GM12878 (cell line): ENCODE measurements around the gene DGKI. TPM values are rescaled to one million over a fixed set of nuclear protein-coding genes. Genes with fewer than 3 reads are reported as not detected.

Experiments used
- ATAC-seq: fragments of 200-7000 bp; cut with Tn5 transposase; 3 replicates; pipeline ENCODE4 v1.9.1; 2020; ENCODE audit warnings: mild to moderate bottlenecking, moderate library complexity
- BruUV-seq: library from RNA; stranded (reverse); fragments of 400-500 nt; replicated peaks from 2 replicates; lab custom pipeline; 2021; lab: Mats Ljungman, UMichigan
- CTCF ChIA-PET: fragments of 300-600 bp; sonication (Branson Sonifier 250); formaldehyde crosslinking; extraction: SDS; loops from one replicate; lab custom pipeline; 2021; ENCODE audit warnings: inconsistent platforms; lab: Yijun Ruan, JAX
- POLR2A ChIA-PET: fragments of 350-600 bp; formaldehyde crosslinking; extraction: SDS; loops from one replicate; lab custom pipeline; 2021; ENCODE audit warnings: inconsistent platforms; lab: Charles Lee
- RAD21 ChIA-PET: fragments of 300-600 bp; sonication (Branson Sonifier 250); formaldehyde crosslinking; loops from one replicate; lab custom pipeline; 2023; ENCODE audit warnings: antibody characterized with exemption; ENCODE audit not compliant: unreplicated experiment; lab: Charles Lee
- SMC1A ChIA-PET: fragments of 300-600 bp; sonication (Branson Sonifier 250); formaldehyde crosslinking; loops from one replicate; lab custom pipeline; 2023; ENCODE audit not compliant: unreplicated experiment, uncharacterized antibody; lab: Charles Lee
- DNase-seq: peaks from one replicate; pipeline ENCODE4 v3.0.0-alpha.2; 2011; ENCODE audit warnings: low read depth, low spot score
- FAIRE-seq: peaks from 3 replicates; lab custom pipeline; 2011; peaks lifted over from hg19 to GRCh38; lab: Jason Lieb, UNC
- H2AFZ ChIP-seq: 2 replicates; pipeline ENCODE4 v1.6.0; 2011; ENCODE audit warnings: low read depth, low read length, control low read depth; ENCODE audit not compliant: control insufficient read depth
- H3K27ac ChIP-seq: 2 replicates; pipeline ENCODE4 v1.5.1; 2011; ENCODE audit warnings: control low read depth; ENCODE audit not compliant: control insufficient read depth, insufficient read depth
- H3K27me3 ChIP-seq, 2 experiments: replicated peaks in 1 of 2; 2 replicates each; pipeline versions ENCODE4 v1.6.0 to v1.6.1; 2011; ENCODE audit warnings: low read length in 1 of 2; ENCODE audit not compliant: control insufficient read depth in 2 of 2, insufficient read depth in 2 of 2
- H3K36me3 ChIP-seq, 2 experiments: 2 replicates each; pipeline ENCODE4 v1.5.1; 2011; ENCODE audit warnings: low read length in 1 of 2; ENCODE audit not compliant: control insufficient read depth in 2 of 2, insufficient read depth in 2 of 2
- H3K4me1 ChIP-seq: 2 replicates; pipeline ENCODE4 v1.6.1; 2011; ENCODE audit warnings: mild to moderate bottlenecking, low read length, moderate library complexity, mixed read lengths; ENCODE audit not compliant: control insufficient read depth, insufficient read depth
- H3K4me2 ChIP-seq: 2 replicates; pipeline ENCODE4 v1.6.0; 2011; ENCODE audit warnings: control low read depth; ENCODE audit not compliant: control insufficient read depth, insufficient read depth
- H3K4me3 ChIP-seq: fragments of 200-600 bp; sonication (generic); 2 replicates; pipeline ENCODE4 v1.5.1; 2016
- H3K79me2 ChIP-seq: 2 replicates; pipeline ENCODE4 v1.6.0; 2011; ENCODE audit warnings: low read length; ENCODE audit not compliant: control insufficient read depth, insufficient read depth
- H3K9ac ChIP-seq: 2 replicates; pipeline ENCODE4 v1.8.0; 2011; ENCODE audit warnings: low read length, control low read depth, mixed read lengths; ENCODE audit not compliant: control insufficient read depth, insufficient read depth
- H3K9me3 ChIP-seq: replicated peaks from 3 replicates; pipeline ENCODE4 v1.5.1; 2011; ENCODE audit warnings: mild to moderate bottlenecking, low read length; ENCODE audit not compliant: control insufficient read depth, insufficient read depth
- H4K20me1 ChIP-seq: 2 replicates; pipeline ENCODE4 v1.6.0; 2011; ENCODE audit not compliant: control insufficient read depth, insufficient read depth
- ASH2L ChIP-seq: fragments of 300-600, 200-600 bp; sonication (generic); IDR thresholded peaks from 2 replicates; pipeline ENCODE4 v1.6.1; 2017; ENCODE audit warnings: low read depth, mild to moderate bottlenecking, borderline replicate concordance
- CBX3 ChIP-seq: fragments of 200-600 bp; sonication (generic); IDR thresholded peaks from 2 replicates; pipeline ENCODE4 v1.6.1; 2016; ENCODE audit warnings: low read depth, borderline replicate concordance
- CEBPB ChIP-seq, 2 experiments: fragments of 150-350 bp in 1 of 2; IDR thresholded peaks; 2 replicates each; pipeline ENCODE4 v1.6.1; 2012 to 2014; ENCODE audit warnings: low read depth in 2 of 2, low read length in 2 of 2, borderline replicate concordance in 1 of 2, inconsistent platforms in 1 of 2
- CEBPZ ChIP-seq: fragments of 150-350 bp; IDR thresholded peaks from 2 replicates; pipeline ENCODE4 v1.6.1; 2016; ENCODE audit warnings: low read depth, low read length
- E4F1 ChIP-seq: fragments of 450-650 bp; IDR thresholded peaks from 2 replicates; pipeline ENCODE4 v1.6.1; 2018; ENCODE audit warnings: borderline replicate concordance, mild to moderate bottlenecking; ENCODE audit not compliant: partially characterized antibody
- FOXK2 ChIP-seq: fragments of 450-650 bp; IDR thresholded peaks from 2 replicates; pipeline ENCODE4 v1.6.1; 2017; ENCODE audit warnings: mild to moderate bottlenecking, moderate library complexity
- NFXL1 ChIP-seq: fragments of 450-650 bp; IDR thresholded peaks from 2 replicates; pipeline ENCODE4 v1.6.1; 2017; ENCODE audit warnings: antibody characterized with exemption, mild to moderate bottlenecking, borderline replicate concordance
- POLR2A ChIP-seq: IDR thresholded peaks from 2 replicates; pipeline ENCODE4 v1.6.1; 2011; ENCODE audit warnings: low read depth, mild to moderate bottlenecking, low read length
- RAD51 ChIP-seq: fragments of 450-650 bp; IDR thresholded peaks from 2 replicates; pipeline ENCODE4 v1.6.1; 2016; ENCODE audit warnings: moderate library complexity, mild to moderate bottlenecking, inconsistent platforms
- RUNX3 ChIP-seq: IDR thresholded peaks from 2 replicates; pipeline ENCODE4 v1.6.1; 2012; ENCODE audit warnings: low read length, inconsistent platforms
- STAT1 ChIP-seq: fragments of 450-650 bp; conservative IDR thresholded peaks from 2 replicates; pipeline ENCODE4 v1.6.1; 2014; ENCODE audit warnings: antibody characterized with exemption, mild to moderate bottlenecking
- STAT3 ChIP-seq: IDR thresholded peaks from 2 replicates; pipeline ENCODE4 v1.6.1; 2011; ENCODE audit warnings: low read depth, low read length, improper control_type of control experiment
- ZBTB4 ChIP-seq: fragments of 450-650 bp; formaldehyde crosslinking; IDR thresholded peaks from 2 replicates; pipeline ENCODE4 v1.4.0; 2022; ENCODE audit warnings: mild to moderate bottlenecking, moderate library complexity
- ZSCAN29 ChIP-seq: fragments of 450-650 bp; IDR thresholded peaks from 2 replicates; pipeline ENCODE4 v1.6.1; 2017; ENCODE audit warnings: mild to moderate bottlenecking, moderate library complexity
- WGBS: methylation state at CpG from one replicate; pipeline ENCODE4 v1.1.6; 2016; ENCODE audit warnings: low lambda C conversion rate; ENCODE audit not compliant: insufficient replicate concordance, insufficient coverage; ENCODE audit errors: missing lambda C conversion rate; 5-methylcytosine and 5-hydroxymethylcytosine counted together
- in situ Hi-C: fragments of 300-500 bp; cut with MboI; formaldehyde crosslinking; loops from 9 replicates; pipeline ENCODE4 v1.14.3; 2018; ENCODE audit warnings: mixed read lengths
- intact Hi-C: fragments of 100-400 bp; cut with micrococcal nuclease; formaldehyde crosslinking; loops from one replicate; pipeline ENCODE4 v1.14.2; 2022; ENCODE audit not compliant: unreplicated experiment
- polyA plus RNA-seq, 11 experiments: library from polyadenylated mRNA; depleted of rRNA in 4 of 11; unstranded in 6 of 11; stranded (reverse) in 5 of 11; fragments of >200 nt; fragmentation: Nextera tagmentation in 4 of 11; fragmentation: Illumina TruSeq in 1 of 11; extraction: Ambion mirVana in 4 of 11; extraction: Trizol in 1 of 11; gene quantifications; 1 replicate in 1 of 11; 2 replicates in 10 of 11; pipeline versions ENCODE4 v1.2.1 to v1.2.3, GENCODE V29; 2011 to 2016; ENCODE audit warnings: inconsistent platforms in 2 of 11, missing spikeins in 2 of 11, low read depth in 1 of 11
- total RNA-seq, 4 experiments: library from RNA; depleted of rRNA in 3 of 4; stranded (reverse); fragments of >200 nt in 3 of 4; fragmentation: Illumina TruSeq in 1 of 4; extraction: Trizol in 1 of 4; gene quantifications; 2 replicates each; pipeline versions ENCODE4 v1.2.1 to v1.2.3, GENCODE V29; 2013 to 2021
- TF ChIP-seq, protein P1 (sequence below): fragments of 450-650 bp; IDR thresholded peaks from 2 replicates; pipeline ENCODE4 v1.6.1; 2016; ENCODE audit warnings: mild to moderate bottlenecking

Gene DGKI
- total and polyA plus RNA-seq, 10 of the 15 experiments (the other 5 are each of a cell fraction or from before 2014, with no cell fraction given) = 10.4 to 37.1 (median 22.1) TPM

GRCh38 chr7:137513091-137513490 is 333.7 kb downstream of the DGKI start (continued):
- TF ChIP-seq E4F1 = no peak
- no peak for TF ChIP-seq FOXK2
- no peak for TF ChIP-seq ZSCAN29
- TF ChIP-seq POLR2A = no peak
- TF ChIP-seq RUNX3 = no peak
- no peak for TF ChIP-seq CBX3
- no peak for TF ChIP-seq CEBPB (IDR thresholded peaks at IDR 0.05; ENCODE audit: borderline replicate concordance in 1 of 2, low read depth in 2 of 2, low read length in 2 of 2)
- TF ChIP-seq, protein P1, sequence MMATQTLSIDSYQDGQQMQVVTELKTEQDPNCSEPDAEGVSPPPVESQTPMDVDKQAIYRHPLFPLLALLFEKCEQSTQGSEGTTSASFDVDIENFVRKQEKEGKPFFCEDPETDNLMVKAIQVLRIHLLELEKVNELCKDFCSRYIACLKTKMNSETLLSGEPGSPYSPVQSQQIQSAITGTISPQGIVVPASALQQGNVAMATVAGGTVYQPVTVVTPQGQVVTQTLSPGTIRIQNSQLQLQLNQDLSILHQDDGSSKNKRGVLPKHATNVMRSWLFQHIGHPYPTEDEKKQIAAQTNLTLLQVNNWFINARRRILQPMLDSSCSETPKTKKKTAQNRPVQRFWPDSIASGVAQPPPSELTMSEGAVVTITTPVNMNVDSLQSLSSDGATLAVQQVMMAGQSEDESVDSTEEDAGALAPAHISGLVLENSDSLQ = no peak

DNA sequence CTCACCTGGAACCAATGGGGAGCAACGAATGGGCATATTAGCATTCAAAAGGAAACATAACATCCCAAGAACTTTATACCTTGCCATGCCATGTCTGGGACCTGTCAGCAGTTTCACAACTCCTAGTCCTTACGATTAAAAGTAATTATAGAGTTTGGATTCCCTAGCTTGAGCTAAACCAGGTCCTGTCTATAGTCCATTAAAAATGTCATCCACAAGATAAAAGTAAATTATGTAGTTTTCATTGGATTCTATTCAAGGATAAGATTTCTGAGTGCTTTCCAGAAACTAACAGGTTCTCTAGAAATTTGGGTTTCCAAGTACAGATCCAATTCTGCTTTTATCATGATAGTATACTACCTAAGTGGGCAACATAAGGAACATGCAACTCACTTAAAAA is 339.7 kb downstream of the DGKI start:
- FAIRE-seq = no peak
- 18% methylated on average over 2 of the region's 2 CpGs for WGBS
- TF ChIP-seq STAT3 (no peak), ASH2L (no peak), ZBTB4 (CRISPR knock-in tag) (no peak), RAD51 (no peak), CEBPZ (no peak), NFXL1 (no peak), STAT1 (no peak)

More for the DNA sequence above, 339.7 kb downstream of the DGKI start:
- ChIA-PET CTCF (no interaction called here), RAD21 (no interaction called here), POLR2A (no interaction called here), SMC1A (no interaction called here)
- H3K4me1 ChIP-seq = no peaks in the 10 kb centered on the region
- no peak overlapping the region for H2AFZ ChIP-seq
- H4K20me1 ChIP-seq = no peaks in the 10 kb centered on the region
- no peaks in the 10 kb centered on the region for H3K9me3 ChIP-seq
- no peak overlapping the region for H3K4me3 ChIP-seq
- H3K79me2 ChIP-seq = no peaks in the 10 kb centered on the region
- DNase-seq = no peak
- intact Hi-C loops = no loop called here
- H3K36me3 ChIP-seq = no peaks in the 10 kb centered on the region
- in situ Hi-C loops = no loop called here
- no peaks in the 10 kb centered on the region for H3K27me3 ChIP-seq
- H3K4me2 ChIP-seq = no peak overlapping the region
- H3K27ac ChIP-seq = no peak overlapping the region
- no peak overlapping the region for H3K9ac ChIP-seq
- no peak for ATAC-seq
- BruUV-seq = no TSS peak
